Measurements from ENCODE around the gene JDP2. TPM values are rescaled to one million over a fixed set of nuclear protein-coding genes. Genes with fewer than 3 reads are reported as not detected.

JDP2 gene
- total RNA-seq, 2 experiments from 2014 or later: 0.93 to 1.5 TPM

- ChIA-PET CTCF (interaction anchor here (0.6 to 6.9 kb wide), 11 partner anchors 9 to 261 kb away, joined by 3 to 52 read pairs (median 4); partner anchors contain the start of gene BATF), POLR2A (interaction anchor here (0.8 to 1.0 kb wide), 3 partner anchors 24 to 46 kb away, joined by 3 to 4 read pairs (median 4); no protein-coding TSS in a partner anchor)
These were observed 69.4 kb downstream of the JDP2 start for GRCh38 chr14:75497191-75497590.

DNA sequence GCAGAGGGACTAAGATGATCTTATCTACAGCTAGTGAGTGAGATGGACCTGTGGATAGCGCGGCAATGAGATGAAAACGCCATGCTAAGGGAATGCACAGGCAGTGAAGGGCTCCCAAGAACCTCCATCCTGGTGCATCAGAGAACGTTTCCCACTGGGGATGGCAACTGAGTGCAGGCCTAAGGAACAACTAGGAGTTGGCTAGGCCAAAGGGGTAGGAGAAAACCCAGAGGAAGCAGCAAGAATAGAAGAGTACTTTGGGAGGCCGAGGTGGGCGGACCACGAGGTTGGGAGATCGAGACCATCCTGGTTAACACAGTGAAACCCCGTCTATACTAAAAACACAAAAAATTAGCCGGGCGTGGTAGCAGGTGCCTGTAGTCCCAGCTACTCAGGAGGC lies 69.9 kb downstream of the JDP2 start:
- ChIA-PET CTCF (interaction anchor here (0.6 to 6.9 kb wide), 11 partner anchors 9 to 261 kb away, joined by 3 to 52 read pairs (median 4); no protein-coding TSS in a partner anchor), POLR2A (interaction anchor here (0.8 to 1.2 kb wide), 3 partner anchors 23 to 46 kb away, joined by 3 to 6 read pairs (median 4); no protein-coding TSS in a partner anchor)

DNA sequence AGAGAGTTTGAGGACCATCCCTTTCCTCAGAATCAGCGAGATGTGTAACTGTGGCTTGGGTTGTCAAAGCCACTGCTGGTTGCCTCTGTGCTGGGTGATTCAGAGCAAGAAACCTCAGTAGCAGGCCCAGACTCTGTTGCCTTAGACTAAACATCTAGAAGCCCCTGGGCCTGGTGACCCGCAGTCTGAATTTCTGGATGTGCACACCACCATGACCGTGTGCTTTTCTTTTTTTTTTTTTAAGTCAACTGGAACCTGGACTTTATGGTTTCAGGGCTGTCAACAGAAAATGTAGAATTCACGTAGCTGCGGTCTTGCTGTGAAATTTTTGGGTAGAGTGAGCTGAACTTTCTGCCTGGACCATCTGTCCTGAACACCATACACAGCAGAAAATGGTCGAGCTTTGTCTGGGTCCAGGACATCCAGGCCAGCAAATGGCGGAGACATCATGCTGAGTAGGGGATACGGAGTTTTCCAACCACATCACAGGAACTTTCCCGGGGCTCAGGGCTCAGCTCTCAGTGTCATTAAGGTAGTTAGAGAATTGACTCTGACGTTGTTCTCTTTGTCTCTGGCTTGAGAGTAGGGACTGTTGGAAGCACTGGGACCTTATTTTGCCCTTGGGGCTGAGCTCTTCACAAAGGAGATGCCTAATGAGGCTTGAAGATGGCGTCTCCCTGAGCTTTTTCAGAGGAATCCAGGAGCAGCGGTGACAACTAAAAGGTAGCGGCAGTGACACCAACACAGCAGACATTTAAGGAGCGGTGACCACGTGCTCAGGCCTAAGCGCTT lies 71.5 kb downstream of the JDP2 start:
- ChIA-PET POLR2A (interaction anchor here (0.8 to 1.0 kb wide), 3 partner anchors 13 to 43 kb away, joined by 4 to 5 read pairs (median 4); no protein-coding TSS in a partner anchor), CTCF (interaction anchor here (0.7 to 6.9 kb wide), 10 partner anchors 9 to 204 kb away, joined by 3 to 52 read pairs (median 4); no protein-coding TSS in a partner anchor)

- CTCF ChIA-PET: no interaction called here
- POLR2A ChIA-PET: no interaction called here
These were observed 73.3 kb downstream of the JDP2 start for GRCh38 chr14:75501080-75501479.

DNA sequence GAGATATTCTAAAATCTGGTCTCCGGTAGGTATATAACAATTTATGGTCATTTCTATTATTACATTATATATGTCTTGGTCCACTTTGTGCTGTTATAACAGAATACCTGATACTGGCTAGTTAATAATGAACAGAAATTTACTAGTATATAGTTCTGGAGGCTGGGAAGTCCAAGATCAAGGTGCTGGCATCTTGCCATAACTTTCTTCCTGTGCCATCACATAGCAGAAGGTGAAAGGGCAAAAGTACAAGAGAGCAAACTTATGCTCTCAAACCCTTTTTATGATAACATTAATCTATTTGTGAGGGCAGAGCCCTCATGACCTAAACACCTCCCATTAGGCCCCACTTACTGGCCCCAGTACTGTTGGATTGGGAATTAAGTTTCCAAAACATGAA lies 76.6 kb downstream of the JDP2 start:
- POLR2A ChIA-PET: no interaction called here
- CTCF ChIA-PET: no interaction called here

- CTCF ChIA-PET: interaction anchor here (1.0 to 1.4 kb wide), 2 partner anchors 8 to 9 kb away, joined by 3 read pairs; no protein-coding TSS in a partner anchor
- POLR2A ChIA-PET: no interaction called here
These were observed 79.1 kb downstream of the JDP2 start for GRCh38 chr14:75506930-75507329.

- ChIA-PET POLR2A (no interaction called here), CTCF (no interaction called here)
These were observed 82.7 kb downstream of the JDP2 start for GRCh38 chr14:75510547-75510946.

- POLR2A ChIA-PET: interaction anchor here (1.3 kb wide), 1 partner anchor 12 kb away, joined by 4 read pairs; no protein-coding TSS in a partner anchor
- CTCF ChIA-PET: interaction anchor here (1.1 to 1.4 kb wide), 2 partner anchors 15 to 51 kb away, joined by 3 read pairs; no protein-coding TSS in a partner anchor
These were observed 83.4 kb downstream of the JDP2 start for GRCh38 chr14:75511201-75511600.

GRCh38 chr14:75513911-75514672 lies 86.3 kb downstream of the JDP2 start:
- ChIA-PET CTCF (interaction anchor here (0.9 to 5.4 kb wide), 9 partner anchors 11 to 390 kb away, joined by 3 to 52 read pairs (median 5); no protein-coding TSS in a partner anchor), POLR2A (interaction anchor here (0.6 to 1.5 kb wide), 2 partner anchors 18 to 23 kb away, joined by 3 to 10 read pairs; no protein-coding TSS in a partner anchor)

GRCh38 chr14:75514673-75515628 lies 87.1 kb downstream of the JDP2 start:
- POLR2A ChIA-PET: interaction anchor here (0.6 to 1.5 kb wide), 6 partner anchors 9 to 388 kb away, joined by 3 to 10 read pairs (median 4); partner anchors contain the start of gene NEK9
- CTCF ChIA-PET: interaction anchor here (0.6 to 5.4 kb wide), 19 partner anchors 8 to 391 kb away, joined by 3 to 52 read pairs (median 4); no protein-coding TSS in a partner anchor

DNA sequence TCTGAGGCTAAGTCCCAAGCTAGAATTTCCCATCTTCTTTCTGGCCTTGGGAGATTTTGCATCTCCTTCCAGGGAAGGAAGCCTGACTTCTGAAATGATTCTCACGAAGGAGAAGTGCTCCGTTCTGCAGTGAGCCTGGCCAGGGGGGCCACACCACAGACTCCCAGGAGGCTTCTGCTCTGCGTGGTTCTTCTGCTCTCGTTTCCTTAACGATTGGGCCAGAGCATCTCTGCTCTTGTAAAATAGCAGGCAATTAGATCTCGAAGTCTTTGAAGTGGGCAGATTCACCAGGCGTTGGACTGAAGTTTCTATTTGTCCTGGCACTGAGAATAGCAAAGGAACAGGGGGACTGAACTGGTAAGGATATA lies 87.8 kb downstream of the JDP2 start:
- ChIA-PET POLR2A (interaction anchor here (0.9 to 1.5 kb wide), 4 partner anchors 9 to 33 kb away, joined by 3 to 10 read pairs (median 4); no protein-coding TSS in a partner anchor), CTCF (interaction anchor here (0.6 to 5.4 kb wide), 15 partner anchors 9 to 392 kb away, joined by 3 to 52 read pairs (median 6); no protein-coding TSS in a partner anchor)

- ChIA-PET CTCF (interaction anchor here (1.0 to 6.4 kb wide), 4 partner anchors 24 to 212 kb away, joined by 3 to 40 read pairs (median 9); no protein-coding TSS in a partner anchor), POLR2A (no interaction called here)
These were observed 90.8 kb downstream of the JDP2 start for GRCh38 chr14:75518625-75519024.

- ChIA-PET CTCF (interaction anchor here (1.0 to 6.4 kb wide), 3 partner anchors 20 to 213 kb away, joined by 3 to 40 read pairs (median 7); no protein-coding TSS in a partner anchor), POLR2A (no interaction called here)
These were observed 91.6 kb downstream of the JDP2 start for GRCh38 chr14:75519394-75519793.

GRCh38 chr14:75519826-75520728 lies 92.3 kb downstream of the JDP2 start:
- CTCF ChIA-PET: interaction anchor here (0.6 to 6.4 kb wide), 4 partner anchors 20 to 395 kb away, joined by 3 to 40 read pairs (median 6); no protein-coding TSS in a partner anchor
- POLR2A ChIA-PET: interaction anchor here (1.0 to 5.7 kb wide), 5 partner anchors 15 to 141 kb away, joined by 4 to 61 read pairs (median 6); partner anchors contain the start of genes ERG28 and TTLL5

DNA sequence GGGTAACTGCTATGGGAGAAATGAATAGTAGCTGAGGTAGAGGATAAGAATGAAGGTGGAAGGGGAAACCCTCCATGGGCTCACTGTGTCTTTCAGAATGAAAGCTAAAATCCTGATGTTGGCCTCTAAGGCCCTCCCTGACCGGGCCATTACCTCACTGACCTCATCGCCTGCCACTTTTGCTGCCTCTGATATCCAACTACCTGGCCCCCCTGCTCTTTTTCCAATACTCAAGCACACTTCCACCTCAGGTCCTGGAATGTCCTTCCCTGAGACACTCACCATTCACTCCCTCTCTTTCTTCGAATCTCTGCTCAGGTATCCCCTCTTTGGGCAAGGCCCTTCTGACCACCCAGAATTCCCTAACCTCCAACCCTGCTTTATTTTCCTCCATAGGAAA lies 93.0 kb downstream of the JDP2 start:
- POLR2A ChIA-PET: interaction anchor here (1.0 to 5.7 kb wide), 9 partner anchors 15 to 140 kb away, joined by 4 to 61 read pairs (median 5); partner anchors contain the start of genes ERG28 and TTLL5
- CTCF ChIA-PET: interaction anchor here (0.6 to 6.4 kb wide), 6 partner anchors 8 to 396 kb away, joined by 3 to 40 read pairs (median 6); no protein-coding TSS in a partner anchor

GRCh38 chr14:75521415-75522199 lies 93.8 kb downstream of the JDP2 start:
- ChIA-PET CTCF (interaction anchor here (1.3 to 6.4 kb wide), 6 partner anchors 9 to 45 kb away, joined by 3 to 40 read pairs (median 6); no protein-coding TSS in a partner anchor), POLR2A (interaction anchor here (0.7 to 5.7 kb wide), 10 partner anchors 14 to 47 kb away, joined by 3 to 61 read pairs (median 5); no protein-coding TSS in a partner anchor)

Data from activated CD8-positive, alpha-beta memory T cell treated with anti-CD3 and anti-CD28 coated beads for 36 hours (primary cell).